GM19043 (cell line): ENCODE measurements around the gene DRICH1.
"Not testable (repeated sequence)": the region's sequence is repeated elsewhere in the genome, so short reads cannot be mapped to it uniquely, and the experiment has no call there.

Source experiments
- ATAC-seq: cut with Tn5 transposase; IDR thresholded peaks from one replicate; pipeline ENCODE4 v1.9.1; 2021; ENCODE audit warnings: low read depth; ENCODE audit not compliant: unreplicated experiment

DRICH1 gene

GRCh38 chr22:23651676-23652075 is 19.6 kb upstream of the DRICH1 start:
- no peak for ATAC-seq

GRCh38 chr22:23649071-23649501 is 17.0 kb upstream of the DRICH1 start:
- ATAC-seq: no peak

- not testable (repeated sequence) for ATAC-seq
Observed at GRCh38 chr22:23646526-23646925, 14.4 kb upstream of the DRICH1 start.

- not testable (repeated sequence) for ATAC-seq
Observed at GRCh38 chr22:23640206-23640605, 8.1 kb upstream of the DRICH1 start.

- no peak for ATAC-seq
Observed at GRCh38 chr22:23639661-23640060, 7.5 kb upstream of the DRICH1 start.

- no peak for ATAC-seq
Observed at GRCh38 chr22:23638611-23639010, 6.5 kb upstream of the DRICH1 start.

GRCh38 chr22:23635291-23635690 is 3.2 kb upstream of the DRICH1 start:
- ATAC-seq: not testable (repeated sequence)

GRCh38 chr22:23628056-23628743 is 3.9 kb downstream of the DRICH1 start:
- ATAC-seq: not testable (repeated sequence)

GRCh38 chr22:23627401-23628055 is 4.6 kb downstream of the DRICH1 start:
- not testable (repeated sequence) for ATAC-seq

GRCh38 chr22:23626286-23626975 is 5.7 kb downstream of the DRICH1 start:
- ATAC-seq: no peak

- ATAC-seq: no peak
Observed at GRCh38 chr22:23622634-23623033, 9.5 kb downstream of the DRICH1 start.

- not testable (repeated sequence) for ATAC-seq
Observed at GRCh38 chr22:23621916-23622315, 10.2 kb downstream of the DRICH1 start.

GRCh38 chr22:23621082-23621780 is 10.9 kb downstream of the DRICH1 start:
- ATAC-seq: no peak

- no peak for ATAC-seq
Observed at GRCh38 chr22:23613193-23613972, 18.7 kb downstream of the DRICH1 start.

GRCh38 chr22:23609983-23610781 is 21.9 kb downstream of the DRICH1 start:
- no peak for ATAC-seq

GRCh38 chr22:23608583-23608982 is 23.5 kb downstream of the DRICH1 start:
- no peak for ATAC-seq

- ATAC-seq: no peak
Observed at GRCh38 chr22:23606204-23607131, 25.7 kb downstream of the DRICH1 start.

- ATAC-seq: no peak
Observed at GRCh38 chr22:23604939-23605712, 27.0 kb downstream of the DRICH1 start.
